Gastrocnemius medialis (tissue), 4 donors: ENCODE measurements around the gene RNF213.

Source experiments
- POLR2A ChIP-seq, 2 donors: fragments of 450-650 bp; IDR thresholded peaks; one replicate each; pipeline ENCODE4 v1.6.1; 2017; ENCODE audit warnings: antibody characterized with exemption in 2 of 2, mild to moderate bottlenecking in 2 of 2, moderate library complexity in 2 of 2
- TF ChIP-seq, protein P1 (sequence below), 5 experiments: fragments of 450-650 bp in 3 of 5; fragments of 200-600 bp in 2 of 5; sonication (generic) in 2 of 5; IDR thresholded peaks in 4 of 5; conservative IDR thresholded peaks in 1 of 5; 1 replicate in 4 of 5; 2 replicates in 1 of 5; pipeline ENCODE4 v1.5.1; 2016 to 2019; ENCODE audit warnings: antibody characterized with exemption in 5 of 5, mild to moderate bottlenecking in 3 of 5, moderate library complexity in 3 of 5

DNA sequence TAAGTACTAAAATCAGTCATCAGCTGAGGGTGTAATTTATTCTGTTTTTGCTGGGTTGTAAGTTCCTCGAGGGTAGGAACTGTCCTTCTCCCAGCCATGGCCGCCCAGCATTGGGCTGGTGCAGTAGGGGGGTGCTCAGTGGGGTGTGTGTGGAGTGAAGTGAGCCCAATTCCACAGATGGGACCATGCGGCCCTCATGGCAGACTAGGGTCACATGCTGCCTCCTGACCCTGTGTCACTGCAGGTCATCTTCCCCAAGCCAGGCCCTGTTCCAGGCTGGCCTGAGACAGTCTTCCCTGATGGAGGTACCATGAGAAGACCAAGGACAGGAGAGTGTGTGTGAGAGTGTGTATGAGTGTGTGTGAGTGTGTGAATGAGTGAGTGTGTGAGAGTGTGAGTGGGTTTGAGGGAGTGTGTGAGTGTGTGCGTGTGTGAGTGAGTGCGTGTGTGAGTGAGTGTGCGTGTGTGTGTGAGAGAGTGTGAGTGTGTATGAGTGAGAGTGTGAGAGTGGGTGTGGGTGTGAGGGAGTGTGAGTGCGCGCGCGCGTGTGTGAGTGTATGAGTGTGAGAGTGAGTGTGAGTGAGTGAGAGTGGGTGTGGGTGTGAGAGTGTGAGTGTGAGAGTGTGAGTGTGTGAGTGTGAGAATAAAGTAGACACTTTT lies 36.7 kb upstream of the RNF213 start:
- TF ChIP-seq, protein P1, sequence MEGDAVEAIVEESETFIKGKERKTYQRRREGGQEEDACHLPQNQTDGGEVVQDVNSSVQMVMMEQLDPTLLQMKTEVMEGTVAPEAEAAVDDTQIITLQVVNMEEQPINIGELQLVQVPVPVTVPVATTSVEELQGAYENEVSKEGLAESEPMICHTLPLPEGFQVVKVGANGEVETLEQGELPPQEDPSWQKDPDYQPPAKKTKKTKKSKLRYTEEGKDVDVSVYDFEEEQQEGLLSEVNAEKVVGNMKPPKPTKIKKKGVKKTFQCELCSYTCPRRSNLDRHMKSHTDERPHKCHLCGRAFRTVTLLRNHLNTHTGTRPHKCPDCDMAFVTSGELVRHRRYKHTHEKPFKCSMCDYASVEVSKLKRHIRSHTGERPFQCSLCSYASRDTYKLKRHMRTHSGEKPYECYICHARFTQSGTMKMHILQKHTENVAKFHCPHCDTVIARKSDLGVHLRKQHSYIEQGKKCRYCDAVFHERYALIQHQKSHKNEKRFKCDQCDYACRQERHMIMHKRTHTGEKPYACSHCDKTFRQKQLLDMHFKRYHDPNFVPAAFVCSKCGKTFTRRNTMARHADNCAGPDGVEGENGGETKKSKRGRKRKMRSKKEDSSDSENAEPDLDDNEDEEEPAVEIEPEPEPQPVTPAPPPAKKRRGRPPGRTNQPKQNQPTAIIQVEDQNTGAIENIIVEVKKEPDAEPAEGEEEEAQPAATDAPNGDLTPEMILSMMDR (IDR thresholded peaks at IDR 0.05 in 4 of 5, conservative IDR thresholded peaks at IDR 0.05 in 1 of 5): no peak
- no peak for TF ChIP-seq POLR2A (IDR thresholded peaks at IDR 0.05)
